GM12875 (cell line): ENCODE measurements around the gene ASCC1.
"Not testable (repeated sequence)": the region's sequence is repeated elsewhere in the genome, so short reads cannot be mapped to it uniquely, and the experiment has no call there.

Experiments
- H3K4me3 ChIP-seq: one replicate; pipeline ENCODE4 v1.5.1; 2011; ENCODE audit warnings: low read depth, low read length, control low read depth
- CTCF ChIP-seq: IDR thresholded peaks from 2 replicates; pipeline ENCODE4 v1.5.1; 2011; ENCODE audit warnings: low read depth, mild to moderate bottlenecking, control low read depth, inconsistent platforms, low read length, moderate library complexity, borderline replicate concordance; ENCODE audit not compliant: insufficient read depth

The ASCC1 gene

GRCh38 chr10:72218726-72219125, 2.6 kb upstream of the ASCC1 start:
- TF ChIP-seq CTCF: no peak
- H3K4me3 ChIP-seq: no peak overlapping the region

- no peak overlapping the region for H3K4me3 ChIP-seq
Observed at GRCh38 chr10:72218325-72218724, 2.2 kb upstream of the ASCC1 start.

GRCh38 chr10:72211832-72212231, 4.2 kb downstream of the ASCC1 start:
- not testable (repeated sequence) for H3K4me3 ChIP-seq

More at GRCh38 chr10:72218325-72218724, 2.2 kb upstream of the ASCC1 start:
- TF ChIP-seq CTCF: no peak

- not testable (repeated sequence) for H3K4me3 ChIP-seq
Observed at GRCh38 chr10:72211381-72211780, 4.7 kb downstream of the ASCC1 start.

GRCh38 chr10:72208526-72208925, 7.5 kb downstream of the ASCC1 start:
- H3K4me3 ChIP-seq: not testable (repeated sequence)

GRCh38 chr10:72206511-72207229, 9.4 kb downstream of the ASCC1 start:
- no peak overlapping the region for H3K4me3 ChIP-seq
- no peak for TF ChIP-seq CTCF

- no peak overlapping the region for H3K4me3 ChIP-seq
- TF ChIP-seq CTCF: no peak
Observed at GRCh38 chr10:72204724-72205123, 11.4 kb downstream of the ASCC1 start.

GRCh38 chr10:72204296-72204695, 11.8 kb downstream of the ASCC1 start:
- no peak overlapping the region for H3K4me3 ChIP-seq
- TF ChIP-seq CTCF: no peak

- no peak for TF ChIP-seq CTCF
- H3K4me3 ChIP-seq: no peak overlapping the region
Observed at GRCh38 chr10:72201293-72201692, 14.8 kb downstream of the ASCC1 start.
